ENCODE data around the gene FCRL6. TPM values are rescaled to one million over a fixed set of nuclear protein-coding genes. Genes with fewer than 3 reads are reported as not detected.

FCRL6 gene
- total RNA-seq, 1 experiment from 2014 or later = not detected

DNA sequence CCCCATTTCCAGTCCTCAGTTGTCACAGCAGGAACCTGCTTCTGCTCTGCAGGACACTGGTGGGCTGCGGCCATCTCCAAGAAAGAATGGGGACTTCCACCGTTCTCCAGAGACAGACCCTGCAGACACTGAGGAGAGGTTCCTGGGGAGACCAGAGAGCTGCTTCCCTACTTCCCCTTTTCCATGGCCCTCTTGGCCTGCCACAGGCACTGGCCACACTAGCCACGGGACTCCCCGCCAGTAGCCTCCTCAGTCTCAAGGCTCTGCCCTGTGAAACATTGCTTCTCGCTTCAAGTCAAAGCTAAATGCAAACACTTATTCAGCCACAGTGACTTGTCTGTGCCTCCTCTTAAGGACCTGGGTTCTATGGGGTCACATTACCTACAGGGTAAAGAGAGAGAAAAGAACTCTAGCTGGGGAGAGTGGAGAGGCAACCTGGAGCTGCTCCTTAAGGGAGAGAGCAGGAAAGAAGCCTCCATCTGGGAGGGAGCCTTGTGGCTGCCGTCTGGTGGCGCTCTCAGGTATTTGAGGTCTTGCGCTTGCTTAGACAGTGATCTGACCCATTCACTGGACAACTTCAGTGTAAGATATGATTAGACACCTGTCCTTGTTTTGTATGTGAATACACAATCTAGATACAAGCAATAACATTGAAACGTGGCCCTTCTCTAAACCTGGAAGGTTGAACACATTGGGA lies 19.2 kb downstream of the FCRL6 start:
- Mint-ChIP-seq H3K27ac (ENCODE audit: unreplicated experiment) (no peak overlapping the region), H3K4me3 (ENCODE audit: unreplicated experiment) (no peak overlapping the region), H3K27me3 (ENCODE audit: insufficient read depth, unreplicated experiment) (no peaks in the 10 kb centered on the region), H3K4me1 (ENCODE audit: low read depth, unreplicated experiment) (peaks cover 15% of the 10 kb centered on the region), H3K36me3 (ENCODE audit: insufficient read depth, unreplicated experiment) (no peaks in the 10 kb centered on the region), H3K9me3 (ENCODE audit: unreplicated experiment) (no peaks in the 10 kb centered on the region)
- ChIA-PET POLR2A (no interaction called here), CTCF (no interaction called here)
- DNase-seq = no peak
- Histone ChIP-seq H3K36me3 (ENCODE audit: control insufficient read depth, insufficient read depth, low read length) (no peaks in the 10 kb centered on the region), H3K4me1 (peaks cover 5% of the 10 kb centered on the region), H3K27me3 (replicated peaks; ENCODE audit: control insufficient read depth, insufficient read depth, low read length) (no peaks in the 10 kb centered on the region), H3K4me3 (ENCODE audit: low read depth, low read length) (no peak overlapping the region), H3K9me3 (no peaks in the 10 kb centered on the region)
- no TSS peak for BruUV-seq (replicated peaks)
- intact Hi-C loops (cut with micrococcal nuclease; ENCODE audit: unreplicated experiment) = no loop called here
- peak in 1 of 2 experiments; percentile 4 for TF ChIP-seq CTCF (IDR thresholded peaks at IDR 0.05; ENCODE audit: insufficient read depth in 1 of 2, low read depth in 1 of 2, low read length in 1 of 2, severe bottlenecking in 1 of 2, unreplicated experiment in 1 of 2)

DNA sequence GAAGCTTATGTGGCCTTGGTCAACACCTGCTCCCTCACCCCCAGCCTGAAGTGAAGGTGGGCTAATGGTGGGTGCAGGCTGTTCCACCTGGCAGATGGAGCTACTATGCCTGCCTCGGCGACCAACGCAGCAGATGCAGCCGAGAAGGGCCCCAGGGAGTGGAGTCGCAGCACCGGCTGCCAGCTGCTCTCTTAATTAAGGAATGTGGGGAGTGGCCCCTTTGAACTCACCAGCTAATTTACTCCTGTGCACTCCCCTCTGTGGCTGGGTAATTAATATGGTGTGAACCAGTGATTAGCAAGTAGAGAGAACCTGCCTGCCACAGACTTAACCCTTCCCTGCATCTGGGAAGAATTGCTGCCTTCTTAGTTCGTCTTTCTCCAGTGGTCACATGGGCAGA lies 21.2 kb downstream of the FCRL6 start:
- no peaks in the 10 kb centered on the region for H3K27me3 Mint-ChIP-seq (ENCODE audit: insufficient read depth, unreplicated experiment)
- H3K36me3 Mint-ChIP-seq (ENCODE audit: insufficient read depth, unreplicated experiment) = no peaks in the 10 kb centered on the region

GRCh38 chr1:159825564-159825963 lies 23.4 kb downstream of the FCRL6 start:
- H3K27ac Mint-ChIP-seq (ENCODE audit: unreplicated experiment) = peak overlapping the region; percentile 19
- H3K4me3 Mint-ChIP-seq (ENCODE audit: unreplicated experiment) = no peak overlapping the region
- no peak for DNase-seq
- Histone ChIP-seq H3K4me1 (peaks cover 5% of the 10 kb centered on the region), H3K36me3 (ENCODE audit: control insufficient read depth, insufficient read depth, low read length) (no peaks in the 10 kb centered on the region), H3K9me3 (no peaks in the 10 kb centered on the region), H3K4me3 (ENCODE audit: low read depth, low read length) (no peak overlapping the region), H3K27me3 (replicated peaks; ENCODE audit: control insufficient read depth, insufficient read depth, low read length) (no peaks in the 10 kb centered on the region)
- H3K4me1 Mint-ChIP-seq (ENCODE audit: low read depth, unreplicated experiment) = peaks cover 15% of the 10 kb centered on the region
- intact Hi-C loops (cut with micrococcal nuclease; ENCODE audit: unreplicated experiment) = no loop called here
- H3K9me3 Mint-ChIP-seq (ENCODE audit: unreplicated experiment) = no peaks in the 10 kb centered on the region
- CTCF ChIA-PET = interaction anchor here (0.7 to 1.0 kb wide), 2 partner anchors 27 to 45 kb away, joined by 3 to 4 read pairs; partner anchors contain the start of gene DUSP23
- no peak for TF ChIP-seq CTCF (IDR thresholded peaks at IDR 0.05; ENCODE audit: insufficient read depth in 1 of 2, low read depth in 1 of 2, low read length in 1 of 2, severe bottlenecking in 1 of 2, unreplicated experiment in 1 of 2)
- POLR2A ChIA-PET = no interaction called here
- H3K36me3 Mint-ChIP-seq (ENCODE audit: insufficient read depth, unreplicated experiment) = no peaks in the 10 kb centered on the region
- no TSS peak for BruUV-seq (replicated peaks)
- no peaks in the 10 kb centered on the region for H3K27me3 Mint-ChIP-seq (ENCODE audit: insufficient read depth, unreplicated experiment)

More for the DNA sequence above, 21.2 kb downstream of the FCRL6 start:
- Histone ChIP-seq H3K27me3 (replicated peaks; ENCODE audit: control insufficient read depth, insufficient read depth, low read length) (no peaks in the 10 kb centered on the region), H3K4me1 (peaks cover 5% of the 10 kb centered on the region), H3K4me3 (ENCODE audit: low read depth, low read length) (no peak overlapping the region), H3K9me3 (no peaks in the 10 kb centered on the region), H3K36me3 (ENCODE audit: control insufficient read depth, insufficient read depth, low read length) (no peaks in the 10 kb centered on the region)
- intact Hi-C loops (cut with micrococcal nuclease; ENCODE audit: unreplicated experiment) = no loop called here
- ChIA-PET CTCF (interaction anchor here (0.6 to 0.7 kb wide), 2 partner anchors 25 to 39 kb away, joined by 3 read pairs; no protein-coding TSS in a partner anchor), POLR2A (no interaction called here)
- no peak for TF ChIP-seq CTCF (IDR thresholded peaks at IDR 0.05; ENCODE audit: insufficient read depth in 1 of 2, low read depth in 1 of 2, low read length in 1 of 2, severe bottlenecking in 1 of 2, unreplicated experiment in 1 of 2)
- Mint-ChIP-seq H3K9me3 (ENCODE audit: unreplicated experiment) (no peaks in the 10 kb centered on the region), H3K4me1 (ENCODE audit: low read depth, unreplicated experiment) (peaks cover 15% of the 10 kb centered on the region), H3K27ac (ENCODE audit: unreplicated experiment) (no peak overlapping the region), H3K4me3 (ENCODE audit: unreplicated experiment) (no peak overlapping the region)
- DNase-seq = no peak
- no TSS peak for BruUV-seq (replicated peaks)

Data from Caco-2 (cell line).